ENCODE results near the gene CLEC17A.
"Not testable (repeated sequence)": the region's sequence is repeated elsewhere in the genome, so short reads cannot be mapped to it uniquely, and the experiment has no call there.

The CLEC17A gene

GRCh38 chr19:14559916-14560775 is 22.7 kb upstream of the CLEC17A start:
- DNase-seq (ENCODE audit: low read depth): no peak

GRCh38 chr19:14560776-14561108 is 22.1 kb upstream of the CLEC17A start:
- DNase-seq (ENCODE audit: low read depth): no peak

GRCh38 chr19:14561249-14561648 is 21.6 kb upstream of the CLEC17A start:
- no peak for DNase-seq (ENCODE audit: low read depth)

- no peak for DNase-seq (ENCODE audit: low read depth)
Observed at GRCh38 chr19:14561847-14562351, 21.0 kb upstream of the CLEC17A start.

GRCh38 chr19:14562660-14563589 is 20.0 kb upstream of the CLEC17A start:
- no peak for DNase-seq (ENCODE audit: low read depth)

GRCh38 chr19:14563590-14563926 is 19.3 kb upstream of the CLEC17A start:
- no peak for DNase-seq (ENCODE audit: low read depth)

GRCh38 chr19:14563989-14564651 is 18.8 kb upstream of the CLEC17A start:
- no peak for DNase-seq (ENCODE audit: low read depth)

- not testable (repeated sequence) for DNase-seq (ENCODE audit: low read depth)
Observed at GRCh38 chr19:14564652-14565297, 18.1 kb upstream of the CLEC17A start.

- no peak for DNase-seq (ENCODE audit: low read depth)
Observed at GRCh38 chr19:14565298-14565679, 17.6 kb upstream of the CLEC17A start.

- DNase-seq (ENCODE audit: low read depth): no peak
Observed at GRCh38 chr19:14565765-14566711, 16.8 kb upstream of the CLEC17A start.

GRCh38 chr19:14566712-14567077 is 16.2 kb upstream of the CLEC17A start:
- no peak for DNase-seq (ENCODE audit: low read depth)

GRCh38 chr19:14567079-14567478 is 15.8 kb upstream of the CLEC17A start:
- DNase-seq (ENCODE audit: low read depth): no peak

- DNase-seq (ENCODE audit: low read depth): no peak
Observed at GRCh38 chr19:14570864-14571527, 11.9 kb upstream of the CLEC17A start.

- DNase-seq (ENCODE audit: low read depth): peak; percentile 83
Observed at GRCh38 chr19:14571695-14572490, 11.0 kb upstream of the CLEC17A start, which contains the start of gene NDUFB7. TSS of gene NDUFB7 (minus strand) at chr19:14572066. CDS start at chr19:14572000, 66 bp downstream.

GRCh38 chr19:14575428-14575980 is 7.4 kb upstream of the CLEC17A start:
- DNase-seq (ENCODE audit: low read depth): no peak

GRCh38 chr19:14576363-14576762 is 6.5 kb upstream of the CLEC17A start:
- no peak for DNase-seq (ENCODE audit: low read depth)

- no peak for DNase-seq (ENCODE audit: low read depth)
Observed at GRCh38 chr19:14577264-14577663, 5.6 kb upstream of the CLEC17A start.

GRCh38 chr19:14577885-14578427 is 4.9 kb upstream of the CLEC17A start:
- no peak for DNase-seq (ENCODE audit: low read depth)
